ENCODE data around the gene ROPN1.
"Not testable (repeated sequence)": the region's sequence is repeated elsewhere in the genome, so short reads cannot be mapped to it uniquely, and the experiment has no call there.

ROPN1 gene

GRCh38 chr3:123991730-123992588 lies at the start of gene ROPN1:
ROPN1 (minus strand) TSS chr3:123992124; CDS start chr3:123980481, 11,643 bp downstream.
- DNase-seq, result not testable (repeated sequence)

- no peak for DNase-seq
Observed at GRCh38 chr3:124041553-124041952, 49.6 kb upstream of the ROPN1 start.

GRCh38 chr3:124037326-124037725 lies 45.4 kb upstream of the ROPN1 start:
- DNase-seq, result no peak

- DNase-seq, result not testable (repeated sequence)
Observed at GRCh38 chr3:124036214-124036613, 44.3 kb upstream of the ROPN1 start.

GRCh38 chr3:124035463-124036121 lies 43.7 kb upstream of the ROPN1 start:
- DNase-seq, result no peak

GRCh38 chr3:124034844-124035152 lies 42.9 kb upstream of the ROPN1 start:
- DNase-seq, result no peak

GRCh38 chr3:124034016-124034843 lies 42.3 kb upstream of the ROPN1 start:
- no peak for DNase-seq

GRCh38 chr3:124033360-124034015 lies 41.6 kb upstream of the ROPN1 start, which contains the start of gene KALRN:
KALRN (plus strand) TSS chr3:124033369.
- no peak for DNase-seq

- peak; percentile 80 for DNase-seq
Observed at GRCh38 chr3:124032881-124033359, 41.0 kb upstream of the ROPN1 start.

- DNase-seq, result no peak
Observed at GRCh38 chr3:124032311-124032880, 40.5 kb upstream of the ROPN1 start.

GRCh38 chr3:124026516-124026915 lies 34.6 kb upstream of the ROPN1 start:
- no peak for DNase-seq

- not testable (repeated sequence) for DNase-seq
Observed at GRCh38 chr3:124023531-124023930, 31.6 kb upstream of the ROPN1 start.

GRCh38 chr3:124019291-124019690 lies 27.4 kb upstream of the ROPN1 start:
- DNase-seq, result no peak

- not testable (repeated sequence) for DNase-seq
Observed at GRCh38 chr3:124017502-124017901, 25.6 kb upstream of the ROPN1 start.

GRCh38 chr3:124016483-124016882 lies 24.6 kb upstream of the ROPN1 start:
- DNase-seq, result peak; percentile 19

- DNase-seq, result no peak
Observed at GRCh38 chr3:124014366-124014942, 22.5 kb upstream of the ROPN1 start.

- DNase-seq, result not testable (repeated sequence)
Observed at GRCh38 chr3:124008321-124008720, 16.4 kb upstream of the ROPN1 start.

- peak; percentile 53 for DNase-seq
Observed at GRCh38 chr3:124007186-124007585, 15.3 kb upstream of the ROPN1 start.

GRCh38 chr3:124002405-124003079 lies 10.6 kb upstream of the ROPN1 start:
- not testable (repeated sequence) for DNase-seq

- not testable (repeated sequence) for DNase-seq
Observed at GRCh38 chr3:124001366-124001765, 9.4 kb upstream of the ROPN1 start.

- DNase-seq, result no peak
Observed at GRCh38 chr3:123997543-123997942, 5.6 kb upstream of the ROPN1 start.

Measured in amniotic stem cell (primary cell).